GM23338 (cell line): ENCODE results near the gene ST6GALNAC6. TPM values are rescaled to one million over a fixed set of nuclear protein-coding genes. Genes with fewer than 3 reads are reported as not detected.

Source experiments
- ATAC-seq: fragments of 200-7000 bp; cut with Tn5 transposase; 3 replicates; pipeline ENCODE4 v1.9.1; 2020
- DNase-seq: peaks from one replicate; pipeline ENCODE4 v3.0.0-alpha.2; 2015; ENCODE audit warnings: low spot score
- H2AFZ ChIP-seq: fragments of 200-600 bp; sonication (generic); 2 replicates; pipeline ENCODE4 v1.8.0; 2016; ENCODE audit warnings: antibody characterized with exemption, mild to moderate bottlenecking, moderate library complexity
- H3F3A ChIP-seq: fragments of 200-600 bp; sonication (generic); replicated peaks from 2 replicates; pipeline ENCODE4 v1.8.0; 2017; ENCODE audit warnings: antibody characterized with exemption, mixed run types, low read depth
- H3K27ac ChIP-seq: fragments of 200-600 bp; sonication (generic); 2 replicates; pipeline ENCODE4 v1.6.1; 2016; ENCODE audit warnings: low read depth
- H3K27me3 ChIP-seq: fragments of 200-600 bp; sonication (generic); 2 replicates; pipeline ENCODE4 v1.8.0; 2016; ENCODE audit warnings: mild to moderate bottlenecking, mixed run types, moderate library complexity; ENCODE audit not compliant: insufficient read depth
- H3K36me3 ChIP-seq: fragments of 200-600 bp; sonication (generic); 2 replicates; pipeline ENCODE4 v1.8.0; 2016; ENCODE audit warnings: mild to moderate bottlenecking; ENCODE audit not compliant: insufficient read depth
- H3K4me1 ChIP-seq: fragments of 200-600 bp; sonication (generic); 2 replicates; pipeline ENCODE4 v1.8.0; 2016; ENCODE audit warnings: mild to moderate bottlenecking, moderate library complexity; ENCODE audit not compliant: insufficient read depth
- H3K4me2 ChIP-seq: fragments of 200-600 bp; sonication (generic); 2 replicates; pipeline ENCODE4 v1.7.1; 2017; ENCODE audit warnings: mixed run types
- H3K4me3 ChIP-seq: fragments of 200-600 bp; sonication (generic); 2 replicates; pipeline ENCODE4 v1.6.1; 2016; ENCODE audit warnings: mixed run types
- H3K79me2 ChIP-seq: fragments of 200-600 bp; sonication (generic); replicated peaks from 2 replicates; pipeline ENCODE4 v1.8.0; 2017; ENCODE audit warnings: mild to moderate bottlenecking; ENCODE audit not compliant: insufficient read depth
- H3K9me2 ChIP-seq: fragments of 200-600 bp; sonication (generic); 2 replicates; pipeline ENCODE4 v1.8.0; 2017; ENCODE audit not compliant: insufficient read depth
- H4K20me1 ChIP-seq: fragments of 200-600 bp; sonication (generic); replicated peaks from 2 replicates; pipeline ENCODE4 v1.8.0; 2017; ENCODE audit warnings: mild to moderate bottlenecking; ENCODE audit not compliant: insufficient read depth
- H3K27ac Mint-ChIP-seq: 2 replicates; pipeline ENCODE4 v1.8.0; 2020; ENCODE audit warnings: inconsistent platforms, mild to moderate bottlenecking, moderate library complexity, mixed read lengths
- H3K27me3 Mint-ChIP-seq: 3 replicates; pipeline ENCODE4 v1.8.0; 2022; ENCODE audit warnings: low read depth, mild to moderate bottlenecking, moderate library complexity, mixed read lengths, inconsistent platforms; ENCODE audit not compliant: insufficient read depth, poor library complexity
- H3K36me3 Mint-ChIP-seq: 3 replicates; pipeline ENCODE4 v1.8.0; 2021; ENCODE audit warnings: low read depth, mild to moderate bottlenecking, inconsistent platforms, moderate library complexity, mixed read lengths
- H3K4me1 Mint-ChIP-seq: 3 replicates; pipeline ENCODE4 v1.8.0; 2020; ENCODE audit warnings: mild to moderate bottlenecking, inconsistent platforms, mixed read lengths
- H3K4me3 Mint-ChIP-seq: 3 replicates; pipeline ENCODE4 v1.8.0; 2021; ENCODE audit warnings: moderate library complexity, mild to moderate bottlenecking, inconsistent platforms, mixed read lengths
- H3K9me3 Mint-ChIP-seq: 3 replicates; pipeline ENCODE4 v1.8.0; 2020; ENCODE audit warnings: moderate library complexity, mild to moderate bottlenecking, inconsistent platforms, mixed read lengths
- CREB1 ChIP-seq: fragments of 250-450 bp; sonication (Bioruptor Pico); IDR thresholded peaks from 2 replicates; pipeline ENCODE4 v1.5.0; 2020; ENCODE audit warnings: low read depth, mild to moderate bottlenecking, moderate library complexity
- EZH2phosphoT487 ChIP-seq: fragments of 200-600 bp; sonication (generic); IDR thresholded peaks from one replicate; pipeline ENCODE4 v1.8.1; 2018; ENCODE audit warnings: antibody characterized with exemption; ENCODE audit not compliant: unreplicated experiment
- JUNB ChIP-seq: IDR thresholded peaks from one replicate; pipeline ENCODE4 v1.6.1; 2016; ENCODE audit warnings: antibody characterized with exemption; ENCODE audit not compliant: unreplicated experiment
- NANOG ChIP-seq: IDR thresholded peaks from 2 replicates; pipeline ENCODE4 v1.6.1; 2016; ENCODE audit warnings: antibody characterized with exemption, borderline replicate concordance
- POLR2AphosphoS5 ChIP-seq: IDR thresholded peaks from 2 replicates; pipeline ENCODE4 v1.6.1; 2016; ENCODE audit warnings: antibody characterized with exemption, low read depth
- ZNF114 ChIP-seq: fragments of 250-450 bp; sonication (Bioruptor Pico); IDR thresholded peaks from 2 replicates; pipeline ENCODE4 v1.5.0; 2020; ENCODE audit warnings: mild to moderate bottlenecking, moderate library complexity
- polyA plus RNA-seq: library from polyadenylated mRNA; unstranded; fragments of >200 nt; fragmentation: Nextera tagmentation; extraction: Ambion mirVana; gene quantifications from 2 replicates; pipeline ENCODE4 v1.2.1, GENCODE V29; 2016
- total RNA-seq: library from RNA; depleted of rRNA; stranded (reverse); fragments of >200 nt; shearing (Covaris generic); gene quantifications from 2 replicates; pipeline ENCODE4 v1.2.3, GENCODE V29; 2014
- TF ChIP-seq, protein P1 (sequence below): IDR thresholded peaks from one replicate; pipeline ENCODE4 v1.6.1; 2018; ENCODE audit warnings: antibody characterized with exemption; ENCODE audit not compliant: unreplicated experiment
- TF ChIP-seq, protein P2 (sequence below), 2 experiments: fragments of 200-600 bp in 1 of 2; sonication (generic) in 1 of 2; conservative IDR thresholded peaks; 2 replicates each; pipeline versions ENCODE4 v1.5.1 to v1.6.1; 2016 to 2017; ENCODE audit warnings: antibody characterized with exemption in 2 of 2, low read depth in 2 of 2, mild to moderate bottlenecking in 2 of 2, moderate library complexity in 1 of 2

Gene ST6GALNAC6
- total and polyA plus RNA-seq, 2 experiments from 2014 or later, result 20.7 to 39.2 TPM

DNA sequence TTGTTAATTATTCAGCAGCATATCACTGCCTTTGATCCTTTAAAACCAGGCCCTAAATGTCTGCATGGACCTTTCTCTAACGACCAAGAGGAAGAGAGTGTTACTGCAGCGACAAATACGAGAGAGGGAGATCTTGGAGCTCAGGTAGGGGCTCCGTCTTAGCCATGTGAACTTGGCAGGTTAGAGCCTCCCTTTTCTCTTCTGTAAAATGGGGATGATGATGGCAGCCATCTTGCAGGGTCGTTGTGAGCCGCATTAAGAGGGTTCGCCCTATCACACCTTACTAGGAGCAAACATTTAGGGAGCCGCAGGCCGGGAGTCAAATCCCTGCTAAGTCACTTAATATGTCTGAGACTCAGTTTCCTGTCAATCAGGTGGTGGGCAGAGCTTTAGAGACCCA lies 46.6 kb downstream of the ST6GALNAC6 start (continued):
- TF ChIP-seq, protein P1, sequence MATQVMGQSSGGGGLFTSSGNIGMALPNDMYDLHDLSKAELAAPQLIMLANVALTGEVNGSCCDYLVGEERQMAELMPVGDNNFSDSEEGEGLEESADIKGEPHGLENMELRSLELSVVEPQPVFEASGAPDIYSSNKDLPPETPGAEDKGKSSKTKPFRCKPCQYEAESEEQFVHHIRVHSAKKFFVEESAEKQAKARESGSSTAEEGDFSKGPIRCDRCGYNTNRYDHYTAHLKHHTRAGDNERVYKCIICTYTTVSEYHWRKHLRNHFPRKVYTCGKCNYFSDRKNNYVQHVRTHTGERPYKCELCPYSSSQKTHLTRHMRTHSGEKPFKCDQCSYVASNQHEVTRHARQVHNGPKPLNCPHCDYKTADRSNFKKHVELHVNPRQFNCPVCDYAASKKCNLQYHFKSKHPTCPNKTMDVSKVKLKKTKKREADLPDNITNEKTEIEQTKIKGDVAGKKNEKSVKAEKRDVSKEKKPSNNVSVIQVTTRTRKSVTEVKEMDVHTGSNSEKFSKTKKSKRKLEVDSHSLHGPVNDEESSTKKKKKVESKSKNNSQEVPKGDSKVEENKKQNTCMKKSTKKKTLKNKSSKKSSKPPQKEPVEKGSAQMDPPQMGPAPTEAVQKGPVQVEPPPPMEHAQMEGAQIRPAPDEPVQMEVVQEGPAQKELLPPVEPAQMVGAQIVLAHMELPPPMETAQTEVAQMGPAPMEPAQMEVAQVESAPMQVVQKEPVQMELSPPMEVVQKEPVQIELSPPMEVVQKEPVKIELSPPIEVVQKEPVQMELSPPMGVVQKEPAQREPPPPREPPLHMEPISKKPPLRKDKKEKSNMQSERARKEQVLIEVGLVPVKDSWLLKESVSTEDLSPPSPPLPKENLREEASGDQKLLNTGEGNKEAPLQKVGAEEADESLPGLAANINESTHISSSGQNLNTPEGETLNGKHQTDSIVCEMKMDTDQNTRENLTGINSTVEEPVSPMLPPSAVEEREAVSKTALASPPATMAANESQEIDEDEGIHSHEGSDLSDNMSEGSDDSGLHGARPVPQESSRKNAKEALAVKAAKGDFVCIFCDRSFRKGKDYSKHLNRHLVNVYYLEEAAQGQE, result no peak
- TF ChIP-seq, protein P2, sequence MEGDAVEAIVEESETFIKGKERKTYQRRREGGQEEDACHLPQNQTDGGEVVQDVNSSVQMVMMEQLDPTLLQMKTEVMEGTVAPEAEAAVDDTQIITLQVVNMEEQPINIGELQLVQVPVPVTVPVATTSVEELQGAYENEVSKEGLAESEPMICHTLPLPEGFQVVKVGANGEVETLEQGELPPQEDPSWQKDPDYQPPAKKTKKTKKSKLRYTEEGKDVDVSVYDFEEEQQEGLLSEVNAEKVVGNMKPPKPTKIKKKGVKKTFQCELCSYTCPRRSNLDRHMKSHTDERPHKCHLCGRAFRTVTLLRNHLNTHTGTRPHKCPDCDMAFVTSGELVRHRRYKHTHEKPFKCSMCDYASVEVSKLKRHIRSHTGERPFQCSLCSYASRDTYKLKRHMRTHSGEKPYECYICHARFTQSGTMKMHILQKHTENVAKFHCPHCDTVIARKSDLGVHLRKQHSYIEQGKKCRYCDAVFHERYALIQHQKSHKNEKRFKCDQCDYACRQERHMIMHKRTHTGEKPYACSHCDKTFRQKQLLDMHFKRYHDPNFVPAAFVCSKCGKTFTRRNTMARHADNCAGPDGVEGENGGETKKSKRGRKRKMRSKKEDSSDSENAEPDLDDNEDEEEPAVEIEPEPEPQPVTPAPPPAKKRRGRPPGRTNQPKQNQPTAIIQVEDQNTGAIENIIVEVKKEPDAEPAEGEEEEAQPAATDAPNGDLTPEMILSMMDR (conservative IDR thresholded peaks at IDR 0.05; ENCODE audit: low read depth in 2 of 2), result no peak
- TF ChIP-seq POLR2AphosphoS5 (no peak), JUNB (no peak), NANOG (no peak), EZH2phosphoT487 (no peak), CREB1 (CRISPR knock-in tag) (no peak)

DNA sequence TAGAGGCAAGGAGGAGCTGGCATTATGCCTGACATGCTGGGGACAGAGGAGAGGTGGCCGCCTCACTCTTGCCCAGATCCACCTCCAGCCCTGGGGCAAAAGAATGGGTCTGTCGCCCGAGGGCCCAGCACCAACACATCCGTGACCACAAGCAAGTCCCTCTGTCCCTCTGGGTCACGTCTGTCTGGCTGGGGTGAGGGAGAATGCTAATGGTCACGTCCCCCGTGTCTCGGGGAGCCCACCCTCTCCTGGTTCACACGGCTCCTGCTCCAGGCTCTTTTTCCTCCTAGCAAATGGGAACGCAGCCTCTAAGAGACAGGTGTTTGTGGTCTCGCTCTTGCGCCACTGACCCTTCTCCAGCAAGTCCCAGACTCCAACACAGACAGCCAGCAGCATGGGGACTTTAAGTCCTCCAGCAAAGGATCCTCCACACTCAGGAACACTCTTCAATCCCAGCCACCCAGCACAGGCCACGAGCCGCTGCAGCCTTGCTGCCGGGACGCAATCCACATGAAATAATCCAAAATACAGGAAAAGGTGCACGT lies 49.0 kb downstream of the ST6GALNAC6 start:
- DNase-seq (no peak), ATAC-seq (no peak)
- Histone ChIP-seq H3K4me2 (no peak overlapping the region), H3K4me1 (peaks cover 4% of the 10 kb centered on the region; the same call in 1 of the 2 replicates), H3K9me2 (no peaks in the 10 kb centered on the region), H3F3A (no peaks in the 10 kb centered on the region), H3K27ac (no peak overlapping the region), H3K79me2 (no peaks in the 10 kb centered on the region), H2AFZ (no peak overlapping the region), H3K36me3 (no peaks in the 10 kb centered on the region), H3K4me3 (no peak overlapping the region), H3K27me3 (no peaks in the 10 kb centered on the region), H4K20me1 (no peaks in the 10 kb centered on the region)
- Mint-ChIP-seq H3K4me1 (peaks cover 6% of the 10 kb centered on the region), H3K4me3 (no peak overlapping the region), H3K27ac (no peak overlapping the region), H3K27me3 (peaks cover 11% of the 10 kb centered on the region), H3K9me3 (peaks cover 27% of the 10 kb centered on the region), H3K36me3 (peaks cover 8% of the 10 kb centered on the region)
- TF ChIP-seq CREB1 (CRISPR knock-in tag), result no peak
- TF ChIP-seq, protein P2 (conservative IDR thresholded peaks at IDR 0.05; ENCODE audit: low read depth in 2 of 2), result no peak
- TF ChIP-seq JUNB, result no peak
- TF ChIP-seq, protein P1, result no peak
- no peak for TF ChIP-seq ZNF114 (CRISPR knock-in tag)
- TF ChIP-seq POLR2AphosphoS5, result no peak
